ENCODE measurements around the gene MARK2.

DNA sequence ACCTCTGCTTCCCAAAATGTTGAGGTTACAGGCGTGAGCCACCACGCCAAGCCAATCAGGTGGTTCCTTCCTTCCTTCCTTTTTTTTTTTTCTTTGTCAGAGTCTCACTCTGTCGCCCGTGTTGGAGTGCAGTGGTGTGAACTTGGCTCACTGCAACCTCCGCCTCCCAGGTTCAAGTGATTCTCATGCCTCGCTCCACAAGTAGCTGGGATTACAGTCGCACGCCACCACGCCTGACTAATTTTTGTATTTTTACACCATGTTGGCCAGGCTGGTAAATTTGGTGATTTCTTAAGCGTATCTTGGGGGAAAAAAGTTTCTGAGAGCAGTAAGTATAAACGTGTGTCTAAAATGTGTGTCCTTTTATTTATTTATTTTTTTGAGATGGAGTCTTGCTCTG lies 43.8 kb upstream of the MARK2 start:
- TF ChIP-seq, protein P1, sequence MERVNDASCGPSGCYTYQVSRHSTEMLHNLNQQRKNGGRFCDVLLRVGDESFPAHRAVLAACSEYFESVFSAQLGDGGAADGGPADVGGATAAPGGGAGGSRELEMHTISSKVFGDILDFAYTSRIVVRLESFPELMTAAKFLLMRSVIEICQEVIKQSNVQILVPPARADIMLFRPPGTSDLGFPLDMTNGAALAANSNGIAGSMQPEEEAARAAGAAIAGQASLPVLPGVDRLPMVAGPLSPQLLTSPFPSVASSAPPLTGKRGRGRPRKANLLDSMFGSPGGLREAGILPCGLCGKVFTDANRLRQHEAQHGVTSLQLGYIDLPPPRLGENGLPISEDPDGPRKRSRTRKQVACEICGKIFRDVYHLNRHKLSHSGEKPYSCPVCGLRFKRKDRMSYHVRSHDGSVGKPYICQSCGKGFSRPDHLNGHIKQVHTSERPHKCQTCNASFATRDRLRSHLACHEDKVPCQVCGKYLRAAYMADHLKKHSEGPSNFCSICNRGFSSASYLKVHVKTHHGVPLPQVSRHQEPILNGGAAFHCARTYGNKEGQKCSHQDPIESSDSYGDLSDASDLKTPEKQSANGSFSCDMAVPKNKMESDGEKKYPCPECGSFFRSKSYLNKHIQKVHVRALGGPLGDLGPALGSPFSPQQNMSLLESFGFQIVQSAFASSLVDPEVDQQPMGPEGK (CRISPR knock-in tag; IDR thresholded peaks at IDR 0.05; ENCODE audit: borderline replicate concordance): no peak
- TF ChIP-seq TCF4 (CRISPR knock-in tag; IDR thresholded peaks at IDR 0.05; ENCODE audit: borderline replicate concordance): no peak
- TF ChIP-seq, protein P2, sequence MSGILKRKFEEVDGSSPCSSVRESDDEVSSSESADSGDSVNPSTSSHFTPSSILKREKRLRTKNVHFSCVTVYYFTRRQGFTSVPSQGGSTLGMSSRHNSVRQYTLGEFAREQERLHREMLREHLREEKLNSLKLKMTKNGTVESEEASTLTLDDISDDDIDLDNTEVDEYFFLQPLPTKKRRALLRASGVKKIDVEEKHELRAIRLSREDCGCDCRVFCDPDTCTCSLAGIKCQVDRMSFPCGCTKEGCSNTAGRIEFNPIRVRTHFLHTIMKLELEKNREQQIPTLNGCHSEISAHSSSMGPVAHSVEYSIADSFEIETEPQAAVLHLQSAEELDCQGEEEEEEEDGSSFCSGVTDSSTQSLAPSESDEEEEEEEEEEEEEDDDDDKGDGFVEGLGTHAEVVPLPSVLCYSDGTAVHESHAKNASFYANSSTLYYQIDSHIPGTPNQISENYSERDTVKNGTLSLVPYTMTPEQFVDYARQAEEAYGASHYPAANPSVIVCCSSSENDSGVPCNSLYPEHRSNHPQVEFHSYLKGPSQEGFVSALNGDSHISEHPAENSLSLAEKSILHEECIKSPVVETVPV (CRISPR knock-in tag; IDR thresholded peaks at IDR 0.05): no peak
